ENCODE data around the gene NUDT16L1. TPM values are rescaled to one million over a fixed set of nuclear protein-coding genes. Genes with fewer than 3 reads are reported as not detected.

NUDT16L1 gene
- 10 to 100 TPM; 14.9 to 66.0 (median 34.1) TPM for total RNA-seq

DNA sequence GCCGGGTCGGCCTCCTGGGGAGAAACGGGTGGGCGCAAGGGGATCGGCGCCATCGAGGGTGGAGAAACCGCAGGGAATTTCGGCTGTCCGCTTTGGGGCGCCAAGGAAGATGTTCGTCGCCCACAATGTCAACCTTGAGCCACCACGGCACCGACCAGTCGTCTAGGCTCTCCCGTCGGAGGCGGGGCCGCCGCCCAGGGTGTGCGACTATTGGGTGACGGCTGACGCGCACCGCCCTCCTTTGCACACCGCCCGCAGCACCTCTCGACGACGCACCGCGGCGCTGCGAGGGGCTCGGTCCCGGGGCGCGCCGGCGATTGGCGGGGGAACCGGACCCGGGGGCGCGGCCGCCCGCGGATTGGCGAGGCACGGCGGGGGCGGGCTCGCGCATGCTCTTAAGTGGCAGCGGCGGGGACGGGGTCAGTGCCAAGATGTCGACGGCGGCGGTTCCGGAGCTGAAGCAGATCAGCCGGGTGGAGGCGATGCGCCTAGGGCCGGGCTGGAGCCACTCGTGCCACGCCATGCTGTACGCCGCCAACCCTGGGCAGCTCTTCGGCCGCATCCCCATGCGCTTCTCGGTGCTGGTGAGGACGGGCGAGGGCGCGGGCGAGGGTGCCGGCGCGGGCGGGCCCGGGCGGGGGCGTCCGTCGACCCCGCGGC is at the start of gene NUDT16L1:
TSS of gene NUDT16L1 (plus strand) at position 267 of the 660 bp plus-strand sequence. CDS start at position 432, 165 bp downstream.
- H3K4me3 ChIP-seq, result peak within 1 kb of the TSS; percentile 88 to 100 (median 98)
- no peaks in the 10 kb centered on the region for H3K9me3 ChIP-seq
- 0% methylated on average over 25 of the region's 91 CpGs; no CpG with 5 or more reads in 1 of the 2 donors for WGBS, 2 donors
- no peaks in the 10 kb centered on the region for H3K27me3 ChIP-seq
- ATAC-seq (ENCODE audit: low FRiP score in 2 of 2) (peak; percentile 96 to 97), DNase-seq (peak; percentile 98 to 100)
- H3K27ac ChIP-seq, result peak within 1 kb of the TSS; percentile 86 to 91 (median 88)
- TF ChIP-seq, protein P1, sequence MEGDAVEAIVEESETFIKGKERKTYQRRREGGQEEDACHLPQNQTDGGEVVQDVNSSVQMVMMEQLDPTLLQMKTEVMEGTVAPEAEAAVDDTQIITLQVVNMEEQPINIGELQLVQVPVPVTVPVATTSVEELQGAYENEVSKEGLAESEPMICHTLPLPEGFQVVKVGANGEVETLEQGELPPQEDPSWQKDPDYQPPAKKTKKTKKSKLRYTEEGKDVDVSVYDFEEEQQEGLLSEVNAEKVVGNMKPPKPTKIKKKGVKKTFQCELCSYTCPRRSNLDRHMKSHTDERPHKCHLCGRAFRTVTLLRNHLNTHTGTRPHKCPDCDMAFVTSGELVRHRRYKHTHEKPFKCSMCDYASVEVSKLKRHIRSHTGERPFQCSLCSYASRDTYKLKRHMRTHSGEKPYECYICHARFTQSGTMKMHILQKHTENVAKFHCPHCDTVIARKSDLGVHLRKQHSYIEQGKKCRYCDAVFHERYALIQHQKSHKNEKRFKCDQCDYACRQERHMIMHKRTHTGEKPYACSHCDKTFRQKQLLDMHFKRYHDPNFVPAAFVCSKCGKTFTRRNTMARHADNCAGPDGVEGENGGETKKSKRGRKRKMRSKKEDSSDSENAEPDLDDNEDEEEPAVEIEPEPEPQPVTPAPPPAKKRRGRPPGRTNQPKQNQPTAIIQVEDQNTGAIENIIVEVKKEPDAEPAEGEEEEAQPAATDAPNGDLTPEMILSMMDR (IDR thresholded peaks at IDR 0.05), result peak in 5 of 6 experiments; percentile 45 to 79 (median 66)
- TF ChIP-seq EP300 (IDR thresholded peaks at IDR 0.05) (no peak), POLR2AphosphoS5 (IDR thresholded peaks at IDR 0.05) (peak; percentile 49 to 66), POLR2A (IDR thresholded peaks at IDR 0.05) (peak in 3 of 4 donors; percentile 59 to 92 (median 67))
- H3K4me1 ChIP-seq, result peaks cover 17 to 35% (median 21%) of the 10 kb centered on the region in 4 donors
- peaks cover 4 to 52% (median 36%) of the 10 kb centered on the region in 4 donors for H3K36me3 ChIP-seq

DNA sequence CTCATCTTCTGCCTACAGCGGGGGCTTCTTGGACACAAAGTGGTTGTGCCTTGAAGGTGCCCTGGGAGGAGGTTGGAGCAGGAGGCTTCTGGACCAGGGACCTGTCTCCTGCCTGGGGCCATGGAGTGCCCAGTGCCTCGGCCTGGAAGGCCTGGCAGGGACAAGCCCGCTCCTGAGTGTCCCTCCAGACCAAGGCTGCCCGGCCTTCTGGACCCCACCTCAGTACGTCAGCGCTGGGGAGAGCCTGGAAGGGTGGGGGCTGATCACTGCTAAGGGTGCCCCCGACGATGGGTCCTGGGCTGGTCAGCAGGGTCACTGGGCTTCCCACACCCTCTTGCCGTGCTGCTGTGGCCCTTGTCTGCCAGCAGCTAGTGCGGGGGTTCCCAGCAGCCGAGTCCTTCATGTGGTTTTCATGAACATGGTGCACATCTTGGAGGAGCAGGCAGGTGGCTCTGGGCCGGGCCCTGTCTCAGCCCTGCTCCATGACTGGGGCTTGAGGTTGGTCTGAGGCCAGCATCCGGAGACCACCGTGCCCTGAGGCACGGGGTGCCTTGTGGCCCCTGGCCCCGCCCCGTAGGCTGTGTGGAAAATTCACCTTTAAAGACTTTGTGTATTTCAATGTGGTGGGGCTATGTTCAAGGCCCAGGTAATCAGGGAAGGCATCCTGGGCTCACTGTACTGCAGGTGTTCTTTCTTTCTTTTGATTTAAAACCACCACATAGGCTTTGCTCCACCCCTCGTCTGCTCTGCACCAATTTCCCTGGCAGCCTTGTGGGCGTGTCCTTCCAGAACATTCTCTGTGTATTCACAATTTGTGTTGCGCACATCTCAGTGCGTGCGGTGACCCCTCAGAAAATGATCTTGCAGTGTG is 46.4 kb upstream of the NUDT16L1 start:
- Histone ChIP-seq H3K9me3 (no peaks in the 10 kb centered on the region), H3K27ac (no peak overlapping the region), H3K4me1 (peaks cover 0 to 46% (median 22%) of the 10 kb centered on the region in 4 donors), H3K4me3 (no peak overlapping the region), H3K27me3 (no peaks in the 10 kb centered on the region), H3K36me3 (peaks cover 3 to 46% (median 18%) of the 10 kb centered on the region in 4 donors)
- DNase-seq, result peak in 1 of 2 donors; percentile 54
- ATAC-seq (ENCODE audit: low FRiP score in 2 of 2), result no peak
- TF ChIP-seq POLR2AphosphoS5 (IDR thresholded peaks at IDR 0.05), result no peak
- TF ChIP-seq, protein P1 (IDR thresholded peaks at IDR 0.05), result no peak
- WGBS, 2 donors, result 92 to 93% methylated on average over 20 to 22 of the region's 22 CpGs

DNA sequence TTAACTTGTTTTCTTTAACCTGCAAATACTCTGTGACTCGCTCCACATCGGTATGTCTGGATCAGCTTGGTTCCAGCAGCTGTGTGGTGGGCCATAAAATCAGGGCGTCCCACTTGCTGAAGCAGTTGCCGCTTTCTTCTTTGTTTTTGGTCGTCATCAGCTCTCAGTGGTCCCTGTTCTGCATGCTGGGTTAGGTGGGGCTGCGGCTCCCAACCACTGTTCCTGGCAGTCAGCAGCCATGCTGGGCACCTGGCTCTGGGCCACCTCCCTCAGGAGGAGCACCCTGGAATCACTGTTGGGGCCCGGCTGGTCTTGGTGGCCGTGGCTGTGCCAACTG is 45.8 kb upstream of the NUDT16L1 start:
- Histone ChIP-seq H3K9me3 (no peaks in the 10 kb centered on the region), H3K27ac (no peak overlapping the region), H3K4me1 (peaks cover 1 to 46% (median 25%) of the 10 kb centered on the region in 4 donors), H3K27me3 (no peaks in the 10 kb centered on the region), H3K4me3 (no peak overlapping the region), H3K36me3 (peaks cover 6 to 52% (median 24%) of the 10 kb centered on the region in 4 donors)
- DNase-seq (no peak), ATAC-seq (ENCODE audit: low FRiP score in 2 of 2) (no peak)
- TF ChIP-seq EP300 (IDR thresholded peaks at IDR 0.05) (no peak), POLR2A (IDR thresholded peaks at IDR 0.05) (no peak), POLR2AphosphoS5 (IDR thresholded peaks at IDR 0.05) (no peak)
- TF ChIP-seq, protein P1 (IDR thresholded peaks at IDR 0.05), result no peak
- 98 to 99% methylated on average over 8 of the region's 8 CpGs for WGBS, 2 donors

DNA sequence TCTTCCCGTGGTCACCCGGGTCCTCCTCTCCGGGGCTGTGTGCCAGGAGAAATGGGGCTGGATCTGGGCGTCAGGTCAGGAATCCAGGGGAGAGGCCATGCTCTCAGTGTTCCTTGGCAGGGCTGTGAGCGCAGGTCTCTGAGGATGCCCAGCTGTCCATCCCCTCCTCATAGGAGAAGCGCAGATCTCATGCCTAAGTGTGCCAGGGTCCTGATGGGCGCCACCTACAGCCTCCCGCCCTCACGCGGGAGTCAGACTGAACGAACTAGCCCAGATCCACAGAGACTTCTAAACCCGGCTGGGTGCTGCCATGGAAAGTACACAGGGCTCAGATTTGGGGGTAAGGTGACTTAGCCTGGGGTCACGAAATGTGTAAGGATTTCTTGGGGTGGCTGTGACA is 44.4 kb upstream of the NUDT16L1 start:
- no peak overlapping the region for H3K27ac ChIP-seq
- H3K9me3 ChIP-seq, result no peaks in the 10 kb centered on the region
- 91 to 96% methylated on average over 10 to 12 of the region's 13 CpGs for WGBS, 2 donors
- peak in 1 of 2 donors; percentile 38 for DNase-seq
- ATAC-seq (ENCODE audit: low FRiP score in 2 of 2), result no peak
- H3K4me3 ChIP-seq, result no peak overlapping the region
- TF ChIP-seq, protein P1 (IDR thresholded peaks at IDR 0.05), result no peak
- TF ChIP-seq POLR2A (IDR thresholded peaks at IDR 0.05) (no peak), EP300 (IDR thresholded peaks at IDR 0.05) (no peak), POLR2AphosphoS5 (IDR thresholded peaks at IDR 0.05) (no peak)
- peaks cover 8 to 61% (median 30%) of the 10 kb centered on the region in 4 donors for H3K36me3 ChIP-seq
- H3K4me1 ChIP-seq, result peaks cover 4 to 54% (median 33%) of the 10 kb centered on the region in 4 donors
- no peaks in the 10 kb centered on the region for H3K27me3 ChIP-seq
